CD4-positive, alpha-beta T cell (primary cell): ENCODE measurements around the gene ASL. TPM values are rescaled to one million over a fixed set of nuclear protein-coding genes. Genes with fewer than 3 reads are reported as not detected.

Experiments
- ATAC-seq: fragments of 200-7000 bp; cut with Tn5 transposase; one replicate; pipeline ENCODE4 v1.10.0; 2022; ENCODE audit warnings: mild to moderate bottlenecking; ENCODE audit not compliant: poor library complexity
- CTCF ChIA-PET: fragments of 350-600 bp; sonication (Branson Sonifier 250); formaldehyde crosslinking; loops from one replicate; lab custom pipeline; 2021; ENCODE audit warnings: antibody characterized with exemption, inconsistent platforms; lab: Charles Lee
- POLR2A ChIA-PET: fragments of 350-600 bp; sonication (Branson Sonifier 250); formaldehyde crosslinking; loops from one replicate; lab custom pipeline; 2021; ENCODE audit warnings: antibody characterized with exemption, inconsistent platforms; lab: Charles Lee
- DNase-seq, 14 experiments: peaks; one replicate each; pipeline ENCODE4 v3.0.0-alpha.2; 2013 to 2020; ENCODE audit warnings: mixed read lengths in 2 of 14
- H3K27ac ChIP-seq, 2 donors: one replicate each; pipeline versions ENCODE4 v1.5.1 to v1.7.0; 2013; ENCODE audit warnings: low read length in 2 of 2, low read depth in 1 of 2, mild to moderate bottlenecking in 1 of 2
- H3K27me3 ChIP-seq, 2 experiments: 1 replicate in 1 of 2; 2 replicates in 1 of 2; pipeline versions ENCODE4 v1.6.1 to v1.7.0; 2013; ENCODE audit warnings: low read length in 2 of 2, control low read depth in 1 of 2, mild to moderate bottlenecking in 1 of 2, moderate library complexity in 1 of 2; ENCODE audit not compliant: insufficient read depth in 2 of 2, control insufficient read depth in 1 of 2
- H3K36me3 ChIP-seq: one replicate; pipeline ENCODE4 v1.6.1; 2013; ENCODE audit warnings: low read length, control low read depth; ENCODE audit not compliant: insufficient read depth
- H3K4me1 ChIP-seq: one replicate; pipeline ENCODE4 v1.6.1; 2013; ENCODE audit warnings: low read length, control low read depth; ENCODE audit not compliant: insufficient read depth
- H3K4me3 ChIP-seq: one replicate; pipeline ENCODE4 v1.5.1; 2013; ENCODE audit warnings: mild to moderate bottlenecking, low read length, moderate library complexity
- H3K9me3 ChIP-seq, 2 experiments: 1 replicate in 1 of 2; 2 replicates in 1 of 2; pipeline versions ENCODE4 v1.6.1 to v1.7.0; 2013; ENCODE audit warnings: low read length in 2 of 2, mild to moderate bottlenecking in 2 of 2, control low read depth in 1 of 2, moderate library complexity in 1 of 2; ENCODE audit not compliant: control insufficient read depth in 1 of 2, insufficient read depth in 1 of 2
- H3K27ac Mint-ChIP-seq: one replicate; pipeline ENCODE4 v1.8.0; 2020; ENCODE audit warnings: mixed read lengths
- H3K27me3 Mint-ChIP-seq: one replicate; pipeline ENCODE4 v1.8.0; 2021; ENCODE audit warnings: mixed read lengths
- H3K36me3 Mint-ChIP-seq: one replicate; pipeline ENCODE4 v1.8.0; 2021; ENCODE audit warnings: low read depth, mixed read lengths
- H3K4me1 Mint-ChIP-seq: one replicate; pipeline ENCODE4 v1.8.0; 2021; ENCODE audit warnings: low read depth, mixed read lengths
- H3K4me3 Mint-ChIP-seq: one replicate; pipeline ENCODE4 v1.8.0; 2020; ENCODE audit warnings: mild to moderate bottlenecking, mixed read lengths
- H3K9me3 Mint-ChIP-seq: one replicate; pipeline ENCODE4 v1.8.0; 2020; ENCODE audit warnings: mixed read lengths
- CTCF ChIP-seq: fragments of 200-600 bp; IDR thresholded peaks from one replicate; pipeline ENCODE4 v1.8.0; 2022; ENCODE audit warnings: antibody characterized with exemption, mild to moderate bottlenecking
- intact Hi-C, 2 experiments: fragments of 100-400 bp; cut with DNase I in 1 of 2; cut with micrococcal nuclease in 1 of 2; formaldehyde crosslinking; loops; one replicate each; pipeline versions ENCODE4 v1.15.1 to v1.9.0; 2023 to 2025; cut with DNase I, micrococcal nuclease
- total RNA-seq, 174 experiments: library from RNA in 2 of 174; stranded (reverse) in 2 of 174; gene quantifications; one replicate each; pipeline ENCODE4 v1.2.3 and lab custom pipeline; 2021 to 2026

Gene ASL
- total RNA-seq, 2 experiments from 2014 or later: 11.2 to 12.3 TPM

- no peaks in the 10 kb centered on the region for H3K4me1 Mint-ChIP-seq
- H3K36me3 ChIP-seq: no peaks in the 10 kb centered on the region
- no peaks in the 10 kb centered on the region for H3K4me1 ChIP-seq
- no peaks in the 10 kb centered on the region for H3K9me3 Mint-ChIP-seq
- DNase-seq: no peak
- no peak overlapping the region for H3K4me3 ChIP-seq
- H3K27me3 ChIP-seq: no peaks in the 10 kb centered on the region
- H3K9me3 ChIP-seq: no peaks in the 10 kb centered on the region
- no peak overlapping the region for H3K4me3 Mint-ChIP-seq
- no peak for ATAC-seq
- no peaks in the 10 kb centered on the region for H3K36me3 Mint-ChIP-seq
- CTCF ChIA-PET: no interaction called here
- TF ChIP-seq CTCF: no peak
- intact Hi-C loops: no loop called here
- POLR2A ChIA-PET: no interaction called here
- H3K27me3 Mint-ChIP-seq: no peaks in the 10 kb centered on the region
- H3K27ac Mint-ChIP-seq: no peak overlapping the region
- no peak overlapping the region for H3K27ac ChIP-seq
Observed at GRCh38 chr7:66054063-66054462, 21.6 kb upstream of the ASL start.

GRCh38 chr7:66055321-66055956, 20.2 kb upstream of the ASL start:
- no peaks in the 10 kb centered on the region for H3K27me3 ChIP-seq
- Mint-ChIP-seq H3K27me3 (no peaks in the 10 kb centered on the region), H3K9me3 (no peaks in the 10 kb centered on the region), H3K36me3 (no peaks in the 10 kb centered on the region), H3K27ac (no peak overlapping the region), H3K4me3 (no peak overlapping the region), H3K4me1 (no peaks in the 10 kb centered on the region)
- no peak overlapping the region for H3K4me3 ChIP-seq
- DNase-seq (no peak), ATAC-seq (no peak)
- intact Hi-C loops: no loop called here
- no peak overlapping the region for H3K27ac ChIP-seq
- H3K36me3 ChIP-seq: no peaks in the 10 kb centered on the region
- CTCF ChIA-PET: no interaction called here
- no peaks in the 10 kb centered on the region for H3K4me1 ChIP-seq
- H3K9me3 ChIP-seq: no peaks in the 10 kb centered on the region
- TF ChIP-seq CTCF: no peak
- POLR2A ChIA-PET: no interaction called here

GRCh38 chr7:66060796-66061195, 14.8 kb upstream of the ASL start:
- Histone ChIP-seq H3K4me1 (no peaks in the 10 kb centered on the region), H3K4me3 (no peak overlapping the region), H3K36me3 (no peaks in the 10 kb centered on the region), H3K27ac (no peak overlapping the region), H3K27me3 (no peaks in the 10 kb centered on the region), H3K9me3 (peaks cover 0 to 3% of the 10 kb centered on the region in 2 experiments)
- Mint-ChIP-seq H3K4me1 (no peaks in the 10 kb centered on the region), H3K27ac (no peak overlapping the region), H3K36me3 (no peaks in the 10 kb centered on the region), H3K9me3 (no peaks in the 10 kb centered on the region), H3K4me3 (no peak overlapping the region), H3K27me3 (no peaks in the 10 kb centered on the region)
- no peak for TF ChIP-seq CTCF
- intact Hi-C loops: no loop called here
- no peak for DNase-seq
- no peak for ATAC-seq
- ChIA-PET POLR2A (no interaction called here), CTCF (no interaction called here)
